ENCODE data around the gene MPPED1.

Gene MPPED1

DNA sequence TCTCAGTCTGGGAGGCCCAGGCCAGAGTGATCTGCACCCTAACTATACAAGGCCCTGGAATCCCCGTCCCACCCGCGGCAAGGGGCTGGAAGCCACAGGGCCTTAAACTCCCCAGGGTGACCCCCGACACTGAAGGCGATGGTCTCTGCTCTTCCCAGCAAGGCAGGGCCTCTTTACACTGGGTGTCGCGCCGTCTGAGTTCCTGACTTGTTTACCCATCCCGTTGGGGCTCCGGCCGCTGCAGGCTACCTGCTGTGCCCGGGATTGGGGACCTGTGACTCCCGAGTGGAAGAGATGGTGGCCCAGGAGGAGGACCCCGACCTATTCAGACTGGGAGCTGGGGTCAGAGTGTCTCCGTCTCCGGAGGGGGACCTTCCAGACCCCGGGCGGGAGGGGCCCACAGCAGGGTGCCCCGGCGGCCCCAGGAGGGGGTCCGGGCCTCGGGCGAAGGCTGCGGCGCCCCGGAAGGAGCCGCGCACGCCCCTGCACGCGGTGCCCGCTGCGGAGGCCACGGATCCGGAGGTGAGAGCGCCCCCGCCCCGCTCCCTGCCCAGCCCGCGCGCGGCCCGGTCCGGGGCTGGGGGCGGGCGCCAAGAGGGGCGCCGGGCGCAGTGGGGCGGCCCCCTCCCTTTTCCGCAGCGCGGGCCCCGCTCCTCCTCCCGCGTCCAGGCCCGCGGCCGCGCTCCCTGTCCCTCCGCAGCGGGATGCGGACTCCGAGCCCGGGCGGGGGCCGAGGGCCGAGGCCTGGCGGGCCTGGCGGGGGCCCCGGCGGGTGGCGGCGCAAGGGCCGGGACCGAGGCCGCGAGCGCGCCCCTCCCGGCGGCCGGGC is 560 bp upstream of the MPPED1 start:
- no peak overlapping the region for H3K9ac ChIP-seq (ENCODE audit: low read depth, low read length)
- no peak overlapping the region for H3K4me2 ChIP-seq (ENCODE audit: insufficient read depth, low read length)
- H3K27ac ChIP-seq (ENCODE audit: low read length) = no peak overlapping the region
- no peaks in the 10 kb centered on the region for H3K36me3 ChIP-seq (ENCODE audit: insufficient read depth, low read length)
- no peak overlapping the region for H3K4me3 ChIP-seq (ENCODE audit: low read depth in 1 of 2, low read length in 2 of 2)
- no peaks in the 10 kb centered on the region for H3K9me3 ChIP-seq (ENCODE audit: insufficient read depth, low read length, severe bottlenecking)
- no peak overlapping the region for H2AFZ ChIP-seq (ENCODE audit: low read depth, low read length)
- no peak for ATAC-seq (ENCODE audit: insufficient read depth, low read depth)
- H4K20me1 ChIP-seq (ENCODE audit: insufficient read depth, low read length) = peaks cover 6% of the 10 kb centered on the region; the same call in 1 of the 2 replicates
- no peaks in the 10 kb centered on the region for H3K79me2 ChIP-seq (ENCODE audit: insufficient read depth, low read length)
- peaks cover 11% of the 10 kb centered on the region for H3K27me3 ChIP-seq (ENCODE audit: insufficient read depth, low read length, poor library complexity)
- H3K4me1 ChIP-seq (ENCODE audit: insufficient read depth, low read length) = no peaks in the 10 kb centered on the region
- no peak for DNase-seq
- no peak for TF ChIP-seq EZH2 (IDR thresholded peaks at IDR 0.05; ENCODE audit: borderline replicate concordance, low read depth, low read length, severe bottlenecking)
- TF ChIP-seq, protein P1, sequence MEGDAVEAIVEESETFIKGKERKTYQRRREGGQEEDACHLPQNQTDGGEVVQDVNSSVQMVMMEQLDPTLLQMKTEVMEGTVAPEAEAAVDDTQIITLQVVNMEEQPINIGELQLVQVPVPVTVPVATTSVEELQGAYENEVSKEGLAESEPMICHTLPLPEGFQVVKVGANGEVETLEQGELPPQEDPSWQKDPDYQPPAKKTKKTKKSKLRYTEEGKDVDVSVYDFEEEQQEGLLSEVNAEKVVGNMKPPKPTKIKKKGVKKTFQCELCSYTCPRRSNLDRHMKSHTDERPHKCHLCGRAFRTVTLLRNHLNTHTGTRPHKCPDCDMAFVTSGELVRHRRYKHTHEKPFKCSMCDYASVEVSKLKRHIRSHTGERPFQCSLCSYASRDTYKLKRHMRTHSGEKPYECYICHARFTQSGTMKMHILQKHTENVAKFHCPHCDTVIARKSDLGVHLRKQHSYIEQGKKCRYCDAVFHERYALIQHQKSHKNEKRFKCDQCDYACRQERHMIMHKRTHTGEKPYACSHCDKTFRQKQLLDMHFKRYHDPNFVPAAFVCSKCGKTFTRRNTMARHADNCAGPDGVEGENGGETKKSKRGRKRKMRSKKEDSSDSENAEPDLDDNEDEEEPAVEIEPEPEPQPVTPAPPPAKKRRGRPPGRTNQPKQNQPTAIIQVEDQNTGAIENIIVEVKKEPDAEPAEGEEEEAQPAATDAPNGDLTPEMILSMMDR (IDR thresholded peaks at IDR 0.05; ENCODE audit: borderline replicate concordance, extremely low read depth, low read length, poor library complexity, severe bottlenecking) = no peak

DNA sequence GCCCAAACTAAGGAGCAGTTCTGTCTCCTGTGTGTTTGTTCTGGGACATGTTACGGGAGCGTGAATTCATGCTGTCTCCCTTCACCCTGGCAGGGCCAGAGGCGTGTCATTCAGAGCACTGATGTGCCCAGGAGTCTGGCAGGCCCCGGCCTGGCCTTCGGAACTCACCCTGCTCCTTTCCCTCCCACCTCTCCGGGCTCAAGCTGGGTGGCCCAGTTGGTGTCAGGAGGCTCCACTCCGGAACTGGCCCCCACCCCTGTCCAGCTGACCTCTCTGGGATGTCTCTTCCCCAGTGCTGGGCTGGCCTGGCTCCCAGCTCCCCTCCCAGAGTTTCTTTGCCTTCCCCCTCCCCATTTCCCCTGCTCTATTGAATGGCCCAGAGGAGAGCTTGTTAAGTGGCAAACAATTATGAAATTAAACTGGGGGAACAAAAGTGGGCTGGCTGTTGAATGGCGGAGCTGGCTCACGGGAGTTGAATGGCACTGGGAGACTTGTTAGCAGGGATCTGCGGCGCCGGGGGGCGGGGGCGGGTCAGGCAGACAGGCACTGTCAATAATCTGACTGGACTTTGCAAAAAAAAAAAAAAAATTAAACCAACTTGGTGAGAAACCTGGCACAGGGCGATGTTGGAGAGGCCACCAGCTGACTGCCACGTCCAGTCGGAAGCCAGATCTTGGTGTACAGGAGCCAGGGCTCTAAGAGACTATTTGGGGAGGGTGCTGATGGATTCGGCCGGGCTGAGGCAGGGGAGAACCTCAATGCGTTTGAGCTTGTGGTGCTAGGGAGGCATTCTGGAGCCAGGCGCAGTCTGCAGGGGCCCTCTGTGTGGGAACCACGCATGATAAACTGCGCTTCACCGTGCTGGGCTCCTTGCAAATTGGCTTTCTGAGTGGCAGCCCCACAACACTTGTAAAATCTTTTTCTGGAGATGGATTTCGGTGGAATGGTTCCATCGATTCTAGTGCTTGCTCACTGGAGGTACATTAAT is 1.3 kb downstream of the MPPED1 start:
- TF ChIP-seq, protein P1 (IDR thresholded peaks at IDR 0.05; ENCODE audit: borderline replicate concordance, extremely low read depth, low read length, poor library complexity, severe bottlenecking) = no peak
- TF ChIP-seq EZH2 (IDR thresholded peaks at IDR 0.05; ENCODE audit: borderline replicate concordance, low read depth, low read length, severe bottlenecking) = no peak

DNA sequence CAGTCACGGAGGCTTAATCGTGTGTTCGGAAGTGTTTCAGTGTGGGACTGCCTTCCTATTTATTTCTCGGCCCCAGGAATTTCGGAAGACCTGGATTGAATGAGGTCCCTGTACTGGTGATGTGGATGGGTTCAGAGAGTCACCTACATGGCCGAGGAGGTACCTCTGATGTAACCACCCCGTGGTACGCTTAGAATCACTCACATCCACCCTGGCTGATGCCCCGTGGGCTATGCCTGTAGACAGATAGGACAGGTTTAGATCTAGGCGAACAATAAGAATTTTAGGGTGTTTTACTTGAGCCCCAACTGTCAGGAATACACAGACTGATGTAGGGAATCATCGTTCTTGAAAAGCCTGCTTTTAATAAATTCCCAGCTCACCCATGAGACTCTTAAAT is 2.0 kb downstream of the MPPED1 start:
- Histone ChIP-seq H3K4me3 (ENCODE audit: low read depth in 1 of 2, low read length in 2 of 2) (no peak overlapping the region), H2AFZ (ENCODE audit: low read depth, low read length) (no peak overlapping the region), H4K20me1 (ENCODE audit: insufficient read depth, low read length) (peaks cover 6% of the 10 kb centered on the region; the same call in 1 of the 2 replicates), H3K9ac (ENCODE audit: low read depth, low read length) (no peak overlapping the region), H3K79me2 (ENCODE audit: insufficient read depth, low read length) (no peaks in the 10 kb centered on the region), H3K27ac (ENCODE audit: low read length) (no peak overlapping the region), H3K4me2 (ENCODE audit: insufficient read depth, low read length) (no peak overlapping the region), H3K27me3 (ENCODE audit: insufficient read depth, low read length, poor library complexity) (peaks cover 16% of the 10 kb centered on the region), H3K9me3 (ENCODE audit: insufficient read depth, low read length, severe bottlenecking) (no peaks in the 10 kb centered on the region), H3K4me1 (ENCODE audit: insufficient read depth, low read length) (no peaks in the 10 kb centered on the region), H3K36me3 (ENCODE audit: insufficient read depth, low read length) (no peaks in the 10 kb centered on the region)
- ATAC-seq (ENCODE audit: insufficient read depth, low read depth) (no peak), DNase-seq (no peak)
- TF ChIP-seq EZH2 (IDR thresholded peaks at IDR 0.05; ENCODE audit: borderline replicate concordance, low read depth, low read length, severe bottlenecking) = no peak
- TF ChIP-seq, protein P1 (IDR thresholded peaks at IDR 0.05; ENCODE audit: borderline replicate concordance, extremely low read depth, low read length, poor library complexity, severe bottlenecking) = no peak

More for the DNA sequence above, 1.3 kb downstream of the MPPED1 start:
- H4K20me1 ChIP-seq (ENCODE audit: insufficient read depth, low read length) = peaks cover 6% of the 10 kb centered on the region; the same call in 1 of the 2 replicates
- no peaks in the 10 kb centered on the region for H3K36me3 ChIP-seq (ENCODE audit: insufficient read depth, low read length)
- no peaks in the 10 kb centered on the region for H3K79me2 ChIP-seq (ENCODE audit: insufficient read depth, low read length)
- no peak overlapping the region for H3K9ac ChIP-seq (ENCODE audit: low read depth, low read length)
- H3K27ac ChIP-seq (ENCODE audit: low read length) = no peak overlapping the region
- no peak overlapping the region for H3K4me2 ChIP-seq (ENCODE audit: insufficient read depth, low read length)
- H3K4me1 ChIP-seq (ENCODE audit: insufficient read depth, low read length) = no peaks in the 10 kb centered on the region
- H2AFZ ChIP-seq (ENCODE audit: low read depth, low read length) = no peak overlapping the region
- H3K27me3 ChIP-seq (ENCODE audit: insufficient read depth, low read length, poor library complexity) = peaks cover 16% of the 10 kb centered on the region
- H3K4me3 ChIP-seq (ENCODE audit: low read depth in 1 of 2, low read length in 2 of 2) = no peak overlapping the region
- DNase-seq (no peak), ATAC-seq (ENCODE audit: insufficient read depth, low read depth) (no peak)
- H3K9me3 ChIP-seq (ENCODE audit: insufficient read depth, low read length, severe bottlenecking) = no peaks in the 10 kb centered on the region
